IMR-90 (cell line): ENCODE data around the gene IL12A. TPM values are rescaled to one million over a fixed set of nuclear protein-coding genes. Genes with fewer than 3 reads are reported as not detected.

Experiments
- ATAC-seq: fragments of 200-7000 bp; cut with Tn5 transposase; 2 replicates; pipeline ENCODE4 v1.9.1; 2020; ENCODE audit warnings: low read depth, mild to moderate bottlenecking, moderate library complexity
- BruUV-seq: library from RNA; stranded (reverse); fragments of 400-500 nt; replicated peaks from 2 replicates; lab custom pipeline; 2021; lab: Mats Ljungman, UMichigan
- CTCF ChIA-PET: fragments of 300-600 bp; formaldehyde crosslinking; extraction: SDS; loops from one replicate; lab custom pipeline; 2021; ENCODE audit warnings: antibody characterized with exemption; lab: Yijun Ruan, JAX
- POLR2A ChIA-PET: fragments of 300-600 bp; sonication (Branson Sonifier 250); formaldehyde crosslinking; loops from one replicate; lab custom pipeline; 2022; ENCODE audit warnings: antibody characterized with exemption; ENCODE audit not compliant: unreplicated experiment; lab: Charles Lee
- DNase-seq: peaks from one replicate; pipeline ENCODE4 v3.0.0; 2013
- H2AFZ ChIP-seq: replicated peaks from 2 replicates; pipeline ENCODE3; 2013; ENCODE audit warnings: low read length, mild to moderate bottlenecking; ENCODE audit not compliant: poor library complexity
- H2AK5ac ChIP-seq: 2 replicates; pipeline ENCODE4 v1.6.1; 2013; ENCODE audit warnings: low read depth, low read length, inconsistent platforms
- H2AK9ac ChIP-seq: replicated peaks from 2 replicates; pipeline ENCODE3; 2013; ENCODE audit warnings: mild to moderate bottlenecking, low read depth, low read length, moderate library complexity; ENCODE audit not compliant: poor library complexity
- H2BK120ac ChIP-seq: 2 replicates; pipeline ENCODE4 v1.6.1; 2013; ENCODE audit warnings: low read depth, low read length, inconsistent platforms
- H2BK15ac ChIP-seq: 3 replicates; pipeline ENCODE4 v1.6.1; 2013; ENCODE audit warnings: low read depth, low read length, inconsistent platforms
- H2BK20ac ChIP-seq: 2 replicates; pipeline ENCODE4 v1.6.1; 2013; ENCODE audit warnings: low read depth, mild to moderate bottlenecking, inconsistent platforms, low read length, moderate library complexity
- H2BK5ac ChIP-seq: 2 replicates; pipeline ENCODE4 v1.6.1; 2013; ENCODE audit warnings: mild to moderate bottlenecking, low read depth, low read length, inconsistent platforms; ENCODE audit not compliant: poor library complexity, severe bottlenecking
- H3K14ac ChIP-seq: replicated peaks from 2 replicates; pipeline ENCODE4 v1.6.1; 2013; ENCODE audit warnings: low read depth, low read length, inconsistent platforms
- H3K18ac ChIP-seq: 2 replicates; pipeline ENCODE4 v1.6.1; 2013; ENCODE audit warnings: low read depth, low read length, control low read depth
- H3K23ac ChIP-seq: 2 replicates; pipeline ENCODE4 v1.6.1; 2013; ENCODE audit warnings: low read depth, low read length, inconsistent platforms
- H3K27ac ChIP-seq: 2 replicates; pipeline ENCODE4 v1.5.1; 2013; ENCODE audit warnings: mild to moderate bottlenecking, control low read depth, low read length; ENCODE audit not compliant: insufficient read depth
- H3K27me3 ChIP-seq: 2 replicates; pipeline ENCODE4 v1.6.1; 2013; ENCODE audit warnings: low read length; ENCODE audit not compliant: control insufficient read depth, insufficient read depth
- H3K36me3 ChIP-seq: 2 replicates; pipeline ENCODE4 v1.6.1; 2013; ENCODE audit warnings: low read length, mixed read lengths; ENCODE audit not compliant: control insufficient read depth, insufficient read depth
- H3K4ac ChIP-seq: 2 replicates; pipeline ENCODE4 v1.6.1; 2013; ENCODE audit warnings: low read depth, low read length, inconsistent platforms
- H3K4me1 ChIP-seq: 2 replicates; pipeline ENCODE4 v1.6.1; 2013; ENCODE audit warnings: low read length, mixed read lengths; ENCODE audit not compliant: control insufficient read depth, insufficient read depth
- H3K4me2 ChIP-seq: 2 replicates; pipeline ENCODE4 v1.6.1; 2013; ENCODE audit warnings: low read depth, mild to moderate bottlenecking, control low read depth, low read length, moderate library complexity
- H3K4me3 ChIP-seq: 2 replicates; pipeline ENCODE4 v1.5.1; 2013; ENCODE audit warnings: low read depth, mild to moderate bottlenecking, control low read depth, low read length, moderate library complexity; ENCODE audit not compliant: insufficient read depth
- H3K56ac ChIP-seq: 2 replicates; pipeline ENCODE4 v1.6.1; 2013; ENCODE audit warnings: low read length, inconsistent platforms; ENCODE audit not compliant: insufficient read depth; ENCODE audit errors: extremely low read depth
- H3K79me1 ChIP-seq, 2 experiments: 2 replicates each; pipeline ENCODE4 v1.6.1; 2013; ENCODE audit warnings: low read length in 2 of 2, inconsistent platforms in 1 of 2, low read depth in 1 of 2
- H3K9ac ChIP-seq: 2 replicates; pipeline ENCODE4 v1.6.1; 2013; ENCODE audit warnings: low read depth, low read length, control low read depth
- H3K9me1 ChIP-seq: 2 replicates; pipeline ENCODE4 v1.6.1; 2013; ENCODE audit warnings: low read length, inconsistent platforms; ENCODE audit not compliant: insufficient read depth
- H3K9me3 ChIP-seq: 2 replicates; pipeline ENCODE4 v1.6.1; 2013; ENCODE audit warnings: low read length; ENCODE audit not compliant: control insufficient read depth, insufficient read depth
- H4K20me1 ChIP-seq: 2 replicates; pipeline ENCODE4 v1.6.1; 2013; ENCODE audit warnings: low read length, inconsistent platforms; ENCODE audit not compliant: insufficient read depth
- H4K5ac ChIP-seq: 2 replicates; pipeline ENCODE4 v1.6.1; 2013; ENCODE audit warnings: mild to moderate bottlenecking, low read depth, low read length, control low read depth
- H4K8ac ChIP-seq, 2 experiments: 2 replicates each; pipeline ENCODE4 v1.6.1; 2013; ENCODE audit warnings: low read depth in 2 of 2, low read length in 2 of 2, control low read depth in 1 of 2, inconsistent platforms in 1 of 2
- H4K91ac ChIP-seq: 2 replicates; pipeline ENCODE4 v1.6.1; 2013; ENCODE audit warnings: low read depth, low read length, inconsistent platforms; ENCODE audit not compliant: insufficient read depth
- ELK1 ChIP-seq: fragments of 150-350 bp; IDR thresholded peaks from 2 replicates; pipeline ENCODE4 v1.6.1; 2016; ENCODE audit warnings: low read depth, mild to moderate bottlenecking, low read length, moderate library complexity, borderline replicate concordance
- WGBS, 2 experiments: methylation state at CpG; one replicate each; pipeline versions ENCODE4 v1.1.5 to v1.1.7; 2013; ENCODE audit warnings: missing lambda C conversion rate in 2 of 2; ENCODE audit not compliant: insufficient read length in 1 of 2; ENCODE audit errors: extremely low coverage in 2 of 2; 5-methylcytosine and 5-hydroxymethylcytosine counted together
- dilution Hi-C: fragments of 300-500 bp; cut with HindIII; formaldehyde crosslinking; loops from one replicate; pipeline ENCODE4 v1.14.3; 2018; ENCODE audit warnings: low sequenced_read_pairs; ENCODE audit not compliant: unreplicated experiment
- in situ Hi-C: fragments of 300-500 bp; cut with MboI; formaldehyde crosslinking; loops from 3 replicates; pipeline ENCODE4 v1.14.3; 2019; ENCODE audit warnings: low sequenced_read_pairs, inconsistent platforms, mixed read lengths
- intact Hi-C: fragments of 100-400 bp; cut with micrococcal nuclease; formaldehyde crosslinking; loops from 2 replicates; pipeline ENCODE4 v1.10.0; 2022
- polyA plus RNA-seq, 3 experiments: library from polyadenylated mRNA; depleted of rRNA; stranded (reverse); fragments of >200 nt; gene quantifications; 2 replicates each; pipeline ENCODE4 v1.2.3, GENCODE V29; 2012; ENCODE audit warnings: low replicate concordance in 1 of 3
- total RNA-seq: library from RNA; depleted of rRNA; stranded (reverse); fragments of >200 nt; gene quantifications from 2 replicates; pipeline ENCODE4 v1.2.3, GENCODE V29; 2012

Gene IL12A
- total and polyA plus RNA-seq, 2 of the 4 experiments (the other 2 are of a cell fraction): 0.90 to 2.9 TPM

GRCh38 chr3:159948429-159949144 is 40.0 kb upstream of the IL12A start:
- Histone ChIP-seq H2AK5ac (peak overlapping the region; percentile 44; the same call in 1 of the 2 replicates), H4K20me1 (no peaks in the 10 kb centered on the region), H2BK20ac (peak overlapping the region; percentile 84), H3K9me3 (no peaks in the 10 kb centered on the region), H2BK120ac (peak overlapping the region; percentile 79), H2BK15ac (0 out of 3 replicates have a peak overlapping the region, but pooled peaks have one; percentile 66), H3K9ac (no peak overlapping the region), H3K27me3 (no peaks in the 10 kb centered on the region), H3K36me3 (no peaks in the 10 kb centered on the region), H3K27ac (no peak overlapping the region), H3K56ac (no peak overlapping the region), H3K4me2 (no peak overlapping the region), H3K79me1 (no peaks in the 10 kb centered on the region), H2AK9ac (no peak overlapping the region), H2AFZ (no peak overlapping the region), H3K18ac (peak overlapping the region; percentile 90; the same call in 1 of the 2 replicates), H2BK5ac (peak overlapping the region; percentile 89), H3K14ac (peak overlapping the region; percentile 86; the same call in 1 of the 2 replicates), H4K8ac (peak overlapping the region; percentile 26 to 65; a peak in 3 of 4 replicates), H3K4me3 (no peak overlapping the region), H3K4me1 (peaks cover 5% of the 10 kb centered on the region), H3K23ac (no peak overlapping the region), H3K4ac (peak overlapping the region; percentile 76; the same call in 1 of the 2 replicates), H3K9me1 (no peaks in the 10 kb centered on the region; the same call in 1 of the 2 replicates), H4K5ac (peak overlapping the region; percentile 61; the same call in 1 of the 2 replicates), H4K91ac (0 out of 2 replicates have a peak overlapping the region, but pooled peaks have one; percentile 14)
- DNase-seq (peak; percentile 36), ATAC-seq (no peak)
- in situ Hi-C loops: no loop called here
- intact Hi-C loops: no loop called here
- ChIA-PET POLR2A (no interaction called here), CTCF (no interaction called here)
- dilution Hi-C loops: no loop called here
- no TSS peak for BruUV-seq
- TF ChIP-seq ELK1: no peak
- WGBS, 2 experiments: 75 to 100% methylated on average over 1 to 2 of the region's 5 CpGs
